ENCODE data around the gene JMJD1C.
"Not testable (repeated sequence)": the region's sequence is repeated elsewhere in the genome, so short reads cannot be mapped to it uniquely, and the experiment has no call there.

Gene JMJD1C

GRCh38 chr10:63297941-63298340 is 167.8 kb downstream of the JMJD1C start:
- DNase-seq (ENCODE audit: low read depth): no peak

GRCh38 chr10:63294781-63295180 is 171.0 kb downstream of the JMJD1C start:
- no peak for DNase-seq (ENCODE audit: low read depth)

GRCh38 chr10:63292847-63293246 is 172.9 kb downstream of the JMJD1C start:
- DNase-seq (ENCODE audit: low read depth): not testable (repeated sequence)

- DNase-seq (ENCODE audit: low read depth): no peak
These were observed 177.6 kb downstream of the JMJD1C start for GRCh38 chr10:63288170-63288569.

- no peak for DNase-seq (ENCODE audit: low read depth)
These were observed 179.0 kb downstream of the JMJD1C start for GRCh38 chr10:63286754-63287264.

GRCh38 chr10:63286340-63286739 is 179.4 kb downstream of the JMJD1C start:
- no peak for DNase-seq (ENCODE audit: low read depth)

GRCh38 chr10:63283901-63284300 is 181.9 kb downstream of the JMJD1C start:
- DNase-seq (ENCODE audit: low read depth): not testable (repeated sequence)

GRCh38 chr10:63283093-63283492 is 182.7 kb downstream of the JMJD1C start:
- no peak for DNase-seq (ENCODE audit: low read depth)

- peak; percentile 12 for DNase-seq (ENCODE audit: low read depth)
These were observed 183.8 kb downstream of the JMJD1C start for GRCh38 chr10:63281967-63282366.

- DNase-seq (ENCODE audit: low read depth): no peak
These were observed 185.4 kb downstream of the JMJD1C start for GRCh38 chr10:63280386-63280785.

- no peak for DNase-seq (ENCODE audit: low read depth)
These were observed 190.7 kb downstream of the JMJD1C start for GRCh38 chr10:63275094-63275493.

GRCh38 chr10:63273577-63273976 is 192.2 kb downstream of the JMJD1C start:
- DNase-seq (ENCODE audit: low read depth): no peak

GRCh38 chr10:63268798-63269503 is 196.8 kb downstream of the JMJD1C start:
- peak; percentile 93 for DNase-seq (ENCODE audit: low read depth)

GRCh38 chr10:63268149-63268797 is 197.5 kb downstream of the JMJD1C start:
- peak; percentile 17 for DNase-seq (ENCODE audit: low read depth)

- peak; percentile 85 for DNase-seq (ENCODE audit: low read depth)
These were observed 198.2 kb downstream of the JMJD1C start for GRCh38 chr10:63267414-63268148.

GRCh38 chr10:63266391-63267316 is 199.1 kb downstream of the JMJD1C start:
- DNase-seq (ENCODE audit: low read depth): no peak

GRCh38 chr10:63265683-63266235 is 200.0 kb downstream of the JMJD1C start:
- no peak for DNase-seq (ENCODE audit: low read depth)

GRCh38 chr10:63265222-63265617 is 200.6 kb downstream of the JMJD1C start:
- DNase-seq (ENCODE audit: low read depth): peak; percentile 58

GRCh38 chr10:63264617-63265221 is 201.1 kb downstream of the JMJD1C start:
- no peak for DNase-seq (ENCODE audit: low read depth)

GRCh38 chr10:63262430-63263073 is 203.2 kb downstream of the JMJD1C start:
- no peak for DNase-seq (ENCODE audit: low read depth)
